SK-N-MC (cell line): Measurements from ENCODE around the gene USH2A.

Experiments
- EZH2 ChIP-seq: fragments of 200-600 bp; sonication (generic); IDR thresholded peaks from one replicate; pipeline ENCODE4 v1.6.1; 2017; ENCODE audit warnings: antibody characterized with exemption
- FOXP2 ChIP-seq: optimal IDR thresholded peaks from 2 replicates; pipeline ENCODE3; 2011; ENCODE audit warnings: mild to moderate bottlenecking, moderate library complexity; ENCODE audit not compliant: insufficient read depth; ENCODE audit errors: extremely low read length, control extremely low read depth
- POLR2AphosphoS5 ChIP-seq: IDR thresholded peaks from 2 replicates; pipeline ENCODE4 v1.6.1; 2012; ENCODE audit warnings: mild to moderate bottlenecking, low read depth, low read length, borderline replicate concordance

DNA sequence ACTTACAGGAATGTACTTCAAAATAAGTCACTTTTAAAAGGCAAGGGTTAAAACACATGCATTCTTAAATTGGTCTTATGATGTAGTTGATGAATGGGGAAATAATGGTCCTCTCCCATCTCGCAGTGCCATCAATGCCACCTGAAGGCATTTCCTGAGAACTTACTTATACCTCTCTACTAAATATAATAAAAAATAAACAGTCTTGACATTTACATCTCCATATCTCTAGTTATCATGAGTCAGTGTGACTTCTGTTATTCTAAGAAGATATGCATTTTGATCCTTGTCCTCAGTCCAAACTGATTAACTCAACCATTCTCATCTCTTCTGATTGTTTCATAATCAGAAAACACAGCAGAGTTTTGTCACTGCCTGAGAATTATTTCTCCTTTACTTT, 253.9 kb downstream of the USH2A start:
- TF ChIP-seq POLR2AphosphoS5 (no peak), FOXP2 (no peak), EZH2 (no peak)
